HEK293 (cell line): ENCODE results near the gene IFT122.

Experiments
- CTCF ChIA-PET: fragments of 350-600 bp; formaldehyde crosslinking; extraction: SDS; loops from one replicate; lab custom pipeline; 2021; ENCODE audit warnings: antibody characterized with exemption; lab: Yijun Ruan, JAX
- POLR2A ChIA-PET: fragments of 300-600 bp; formaldehyde crosslinking; extraction: SDS; loops from one replicate; lab custom pipeline; 2020; ENCODE audit warnings: antibody characterized with exemption, inconsistent platforms; lab: Yijun Ruan, JAX
- H3K27ac ChIP-seq: fragments of 200-500 bp; sonication (Bioruptor generic); 2 replicates; pipeline ENCODE4 v1.5.1; 2014; ENCODE audit warnings: low read depth, low read length, control low read depth, inconsistent platforms; ENCODE audit errors: extremely low read depth
- H3K36me3 ChIP-seq, 2 experiments: fragments of 200-500 bp in 1 of 2; sonication (Bioruptor generic) in 1 of 2; 1 replicate in 1 of 2; 2 replicates in 1 of 2; pipeline ENCODE4 v1.5.1; 2014 to 2017; ENCODE audit warnings: inconsistent platforms in 2 of 2, low read length in 2 of 2; ENCODE audit not compliant: control insufficient read depth in 2 of 2, insufficient read depth in 1 of 2
- H3K4me1 ChIP-seq: fragments of 200-500 bp; sonication (Bioruptor generic); 2 replicates; pipeline ENCODE4 v1.5.1; 2014; ENCODE audit warnings: mild to moderate bottlenecking, low read length, inconsistent platforms; ENCODE audit not compliant: control insufficient read depth, insufficient read depth
- H3K4me3 ChIP-seq: 2 replicates; pipeline ENCODE4 v1.5.1; 2011; ENCODE audit warnings: low read depth, mild to moderate bottlenecking, control low read depth, low read length, moderate library complexity
- H3K9me3 ChIP-seq: fragments of 200-500 bp; sonication (Bioruptor generic); 2 replicates; pipeline ENCODE4 v1.5.1; 2014; ENCODE audit warnings: low read depth, low read length, inconsistent platforms; ENCODE audit not compliant: control insufficient read depth, insufficient read depth
- EGR2 ChIP-seq: fragments of 450-650 bp; formaldehyde crosslinking; IDR thresholded peaks from 2 replicates; pipeline ENCODE4 v1.5.1; 2016; ENCODE audit warnings: low read depth, missing biosample characterization, missing genetic modification characterization
- GLIS1 ChIP-seq: fragments of 450-650 bp; formaldehyde crosslinking; IDR thresholded peaks from 2 replicates; pipeline ENCODE4 v1.5.1; 2016; ENCODE audit warnings: missing biosample characterization, missing genetic modification characterization
- HOXC10 ChIP-seq: sonication (generic); formaldehyde crosslinking; IDR thresholded peaks from 2 replicates; pipeline ENCODE4 v1.8.1; 2023; ENCODE audit warnings: mild to moderate bottlenecking, missing genetic modification reagents
- PRDM1 ChIP-seq: fragments of 450-650 bp; formaldehyde crosslinking; IDR thresholded peaks from 2 replicates; pipeline ENCODE4; 2016; ENCODE audit warnings: missing biosample characterization, missing genetic modification characterization
- SP2 ChIP-seq: fragments of 450-650 bp; formaldehyde crosslinking; IDR thresholded peaks from 2 replicates; pipeline ENCODE4 v1.5.1; 2016; ENCODE audit warnings: missing biosample characterization, missing genetic modification characterization
- TSHZ1 ChIP-seq: fragments of 450-650 bp; formaldehyde crosslinking; IDR thresholded peaks from 2 replicates; pipeline ENCODE4 v1.5.1; 2016; ENCODE audit warnings: missing biosample characterization, missing genetic modification characterization, borderline replicate concordance
- ZBTB1 ChIP-seq: fragments of 450-650 bp; formaldehyde crosslinking; IDR thresholded peaks from 2 replicates; pipeline ENCODE4 v1.5.1; 2016; ENCODE audit warnings: missing biosample characterization, missing genetic modification characterization
- ZFP41 ChIP-seq: fragments of 450-650 bp; formaldehyde crosslinking; IDR thresholded peaks from 2 replicates; pipeline ENCODE4 v1.5.1; 2016; ENCODE audit warnings: missing biosample characterization, missing genetic modification characterization, borderline replicate concordance
- ZNF132 ChIP-seq: fragments of 450-650 bp; formaldehyde crosslinking; IDR thresholded peaks from 2 replicates; pipeline ENCODE4 v1.5.1; 2017; ENCODE audit warnings: missing biosample characterization, missing genetic modification characterization, borderline replicate concordance
- ZNF133 ChIP-seq: fragments of 450-650 bp; formaldehyde crosslinking; IDR thresholded peaks from 2 replicates; pipeline ENCODE4 v1.5.1; 2016; ENCODE audit warnings: missing biosample characterization, missing genetic modification characterization
- ZNF138 ChIP-seq: fragments of 450-650 bp; formaldehyde crosslinking; IDR thresholded peaks from 2 replicates; pipeline ENCODE4 v1.5.1; 2016; ENCODE audit warnings: missing biosample characterization, missing genetic modification characterization, borderline replicate concordance
- ZNF140 ChIP-seq: fragments of 450-650 bp; formaldehyde crosslinking; IDR thresholded peaks from 2 replicates; pipeline ENCODE4 v1.5.1; 2016; ENCODE audit warnings: missing biosample characterization, missing genetic modification characterization
- ZNF16 ChIP-seq: fragments of 450-650 bp; formaldehyde crosslinking; IDR thresholded peaks from 2 replicates; pipeline ENCODE4 v1.5.1; 2016; ENCODE audit warnings: low read depth, missing biosample characterization, missing genetic modification characterization
- ZNF174 ChIP-seq: fragments of 450-650 bp; formaldehyde crosslinking; IDR thresholded peaks from 2 replicates; pipeline ENCODE4 v1.5.0; 2017; ENCODE audit warnings: missing biosample characterization, mild to moderate bottlenecking, missing genetic modification characterization
- ZNF184 ChIP-seq: fragments of 450-650 bp; IDR thresholded peaks from 2 replicates; pipeline ENCODE4 v1.5.1; 2018; ENCODE audit warnings: missing biosample characterization, mild to moderate bottlenecking, missing genetic modification characterization
- ZNF239 ChIP-seq: fragments of 450-650 bp; formaldehyde crosslinking; IDR thresholded peaks from 2 replicates; pipeline ENCODE4 v1.5.1; 2016; ENCODE audit warnings: missing biosample characterization, missing genetic modification characterization
- ZNF26 ChIP-seq: fragments of 450-650 bp; formaldehyde crosslinking; IDR thresholded peaks from 2 replicates; pipeline ENCODE4 v1.5.1; 2016; ENCODE audit warnings: missing biosample characterization, missing genetic modification characterization
- ZNF292 ChIP-seq: fragments of 450-650 bp; formaldehyde crosslinking; IDR thresholded peaks from 2 replicates; pipeline ENCODE4 v1.5.1; 2016; ENCODE audit warnings: low read depth, missing biosample characterization, missing genetic modification characterization, borderline replicate concordance
- ZNF324 ChIP-seq: fragments of 450-650 bp; formaldehyde crosslinking; IDR thresholded peaks from 2 replicates; pipeline ENCODE4 v1.5.1; 2016; ENCODE audit warnings: missing biosample characterization, missing genetic modification characterization
- ZNF335 ChIP-seq: fragments of 450-650 bp; formaldehyde crosslinking; conservative IDR thresholded peaks from 2 replicates; pipeline ENCODE4 v1.5.1; 2016; ENCODE audit warnings: missing biosample characterization, missing genetic modification characterization
- ZNF544 ChIP-seq: fragments of 450-650 bp; formaldehyde crosslinking; IDR thresholded peaks from 2 replicates; pipeline ENCODE4 v1.5.0; 2017; ENCODE audit warnings: missing biosample characterization, missing genetic modification characterization
- ZNF549 ChIP-seq: fragments of 450-650 bp; IDR thresholded peaks from 2 replicates; pipeline ENCODE4 v1.5.1; 2018; ENCODE audit warnings: missing biosample characterization, missing genetic modification characterization, mild to moderate bottlenecking, inconsistent platforms, moderate library complexity
- ZNF561 ChIP-seq: fragments of 450-650 bp; IDR thresholded peaks from 2 replicates; pipeline ENCODE4 v1.5.1; 2018; ENCODE audit warnings: missing biosample characterization, missing genetic modification characterization, borderline replicate concordance
- ZNF580 ChIP-seq: fragments of 450-650 bp; formaldehyde crosslinking; IDR thresholded peaks from 2 replicates; pipeline ENCODE4 v1.5.1; 2016; ENCODE audit warnings: missing biosample characterization, missing genetic modification characterization
- ZNF626 ChIP-seq: fragments of 450-650 bp; sonication (Bioruptor Pico); formaldehyde crosslinking; IDR thresholded peaks from 2 replicates; pipeline ENCODE4 v1.5.1; 2018; ENCODE audit warnings: missing biosample characterization, missing genetic modification characterization, inconsistent platforms
- ZNF660 ChIP-seq: fragments of 450-650 bp; IDR thresholded peaks from 2 replicates; pipeline ENCODE4 v1.5.1; 2018; ENCODE audit warnings: missing biosample characterization, mild to moderate bottlenecking, missing genetic modification characterization
- ZNF692 ChIP-seq: fragments of 450-650 bp; formaldehyde crosslinking; IDR thresholded peaks from 2 replicates; pipeline ENCODE4 v1.5.1; 2016; ENCODE audit warnings: missing biosample characterization, missing genetic modification characterization
- ZNF837 ChIP-seq: fragments of 450-650 bp; formaldehyde crosslinking; IDR thresholded peaks from 2 replicates; pipeline ENCODE4 v1.5.1; 2016; ENCODE audit warnings: missing biosample characterization, missing genetic modification characterization
- ZNF843 ChIP-seq: fragments of 450-650 bp; formaldehyde crosslinking; IDR thresholded peaks from 2 replicates; pipeline ENCODE4 v1.5.1; 2016; ENCODE audit warnings: missing biosample characterization, missing genetic modification characterization
- ZSCAN30 ChIP-seq: fragments of 450-650 bp; IDR thresholded peaks from 2 replicates; pipeline ENCODE4 v1.5.1; 2018; ENCODE audit warnings: missing biosample characterization, mild to moderate bottlenecking, missing genetic modification characterization, moderate library complexity
- TF ChIP-seq, protein P1 (sequence below): fragments of 450-650 bp; formaldehyde crosslinking; IDR thresholded peaks from 2 replicates; pipeline ENCODE4 v1.5.1; 2017; ENCODE audit warnings: missing biosample characterization, missing genetic modification characterization

Gene IFT122

GRCh38 chr3:129399145-129399894 is 40.7 kb upstream of the IFT122 start:
- Histone ChIP-seq H3K4me3 (peak overlapping the region; percentile 62), H3K27ac (peak overlapping the region; percentile 67), H3K9me3 (no peaks in the 10 kb centered on the region), H3K4me1 (no peaks in the 10 kb centered on the region), H3K36me3 (peaks cover 0 to 33% of the 10 kb centered on the region in 2 experiments; a peak in 1 of 3 replicates)
- CTCF ChIA-PET, result interaction anchor here (0.6 to 1.5 kb wide), 10 partner anchors 9 to 223 kb away, joined by 3 to 14 read pairs (median 3); no protein-coding TSS in a partner anchor
- POLR2A ChIA-PET, result no interaction called here
- TF ChIP-seq ZNF544 (tag by site-specific recombination) (no peak), ZNF580 (tag by site-specific recombination) (peak; percentile 54; the same call in 1 of the 2 replicates), HOXC10 (CRISPR knock-in tag) (no peak), ZNF132 (no peak), PRDM1 (tag by site-specific recombination) (peak; percentile 8; the same call in 1 of the 2 replicates), GLIS1 (tag by site-specific recombination) (no peak), EGR2 (tag by site-specific recombination) (no peak), ZNF133 (tag by site-specific recombination) (no peak), TSHZ1 (tag by site-specific recombination) (no peak), ZNF837 (tag by site-specific recombination) (no peak), SP2 (tag by site-specific recombination) (peak; percentile 66), ZNF843 (no peak), ZNF292 (tag by site-specific recombination) (no peak), ZNF239 (tag by site-specific recombination) (no peak), ZSCAN30 (no peak), ZNF660 (tag by site-specific recombination) (peak; percentile 58), ZNF549 (tag by site-specific recombination) (no peak), ZNF140 (tag by site-specific recombination) (no peak), ZFP41 (tag by site-specific recombination) (no peak), ZNF561 (tag by site-specific recombination) (no peak), ZNF335 (tag by site-specific recombination) (peak; percentile 95), ZNF324 (peak; percentile 45; the same call in 1 of the 2 replicates), ZNF692 (tag by site-specific recombination) (no peak), ZNF174 (tag by site-specific recombination) (no peak), ZNF138 (tag by site-specific recombination) (no peak), ZNF16 (tag by site-specific recombination) (no peak), ZBTB1 (tag by site-specific recombination) (no peak), ZNF184 (tag by site-specific recombination) (no peak), ZNF26 (no peak), ZNF626 (tag by site-specific recombination) (no peak)
- TF ChIP-seq, protein P1, sequence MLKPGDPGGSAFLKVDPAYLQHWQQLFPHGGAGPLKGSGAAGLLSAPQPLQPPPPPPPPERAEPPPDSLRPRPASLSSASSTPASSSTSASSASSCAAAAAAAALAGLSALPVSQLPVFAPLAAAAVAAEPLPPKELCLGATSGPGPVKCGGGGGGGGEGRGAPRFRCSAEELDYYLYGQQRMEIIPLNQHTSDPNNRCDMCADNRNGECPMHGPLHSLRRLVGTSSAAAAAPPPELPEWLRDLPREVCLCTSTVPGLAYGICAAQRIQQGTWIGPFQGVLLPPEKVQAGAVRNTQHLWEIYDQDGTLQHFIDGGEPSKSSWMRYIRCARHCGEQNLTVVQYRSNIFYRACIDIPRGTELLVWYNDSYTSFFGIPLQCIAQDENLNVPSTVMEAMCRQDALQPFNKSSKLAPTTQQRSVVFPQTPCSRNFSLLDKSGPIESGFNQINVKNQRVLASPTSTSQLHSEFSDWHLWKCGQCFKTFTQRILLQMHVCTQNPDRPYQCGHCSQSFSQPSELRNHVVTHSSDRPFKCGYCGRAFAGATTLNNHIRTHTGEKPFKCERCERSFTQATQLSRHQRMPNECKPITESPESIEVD (tag by site-specific recombination), result no peak
